ENCODE measurements around the gene SLC25A1.

The SLC25A1 gene

DNA sequence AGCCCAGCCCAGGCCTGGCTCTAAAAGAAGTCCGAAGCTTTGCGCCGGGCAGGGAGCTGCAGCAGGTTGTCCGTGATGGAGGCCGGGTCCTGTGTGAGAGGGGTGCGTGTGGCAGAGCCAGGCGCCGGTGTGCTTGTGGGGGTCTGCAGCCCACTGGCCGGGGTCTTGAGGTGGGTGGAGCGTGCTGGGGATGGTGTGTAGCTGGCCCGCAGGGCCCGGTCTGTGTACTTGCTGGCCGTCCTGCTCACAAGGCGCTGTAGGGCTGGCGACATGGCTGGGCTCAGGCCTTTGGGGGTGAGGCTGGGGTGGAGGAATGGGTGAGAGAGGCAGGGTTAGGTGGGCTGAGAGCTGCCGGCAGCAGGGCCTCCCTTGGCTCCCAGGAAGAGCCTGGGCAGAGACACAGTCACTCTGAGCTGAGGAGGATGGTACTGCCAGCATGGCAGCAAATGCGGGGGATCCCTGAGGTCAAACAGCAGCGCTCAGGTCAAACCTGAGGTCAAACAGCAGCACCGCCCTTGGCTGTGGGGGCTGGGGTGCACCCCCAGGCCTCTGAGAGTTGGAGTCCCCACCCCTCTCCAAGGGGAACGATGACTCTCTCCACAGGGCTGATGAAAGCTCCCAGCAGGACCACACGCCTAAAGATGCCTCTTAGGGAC, 44.2 kb downstream of the SLC25A1 start:
- DNase-seq: no peak

DNA sequence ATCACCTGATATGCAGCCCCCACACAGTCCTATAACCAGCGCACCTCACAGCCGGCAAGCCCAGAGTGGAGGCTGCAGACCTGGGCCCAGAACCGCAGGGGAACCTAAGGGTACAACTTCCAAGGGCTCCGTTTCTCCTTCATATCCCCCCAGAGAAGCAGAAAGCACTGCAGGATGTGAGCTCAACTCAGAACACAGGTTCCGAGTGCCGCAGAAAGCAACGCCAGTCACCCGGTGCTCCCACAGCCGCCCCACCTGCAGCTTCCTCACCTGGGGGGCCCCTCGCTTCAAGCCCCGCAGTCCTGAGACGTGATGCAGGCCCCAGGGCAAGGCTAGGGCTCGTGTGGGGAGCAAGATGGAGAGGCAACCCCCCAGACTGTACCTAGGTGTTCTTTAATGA, 45.0 kb downstream of the SLC25A1 start:
- DNase-seq: no peak

GRCh38 chr22:19132693-19133400, 45.7 kb downstream of the SLC25A1 start:
- no peak for DNase-seq

DNA sequence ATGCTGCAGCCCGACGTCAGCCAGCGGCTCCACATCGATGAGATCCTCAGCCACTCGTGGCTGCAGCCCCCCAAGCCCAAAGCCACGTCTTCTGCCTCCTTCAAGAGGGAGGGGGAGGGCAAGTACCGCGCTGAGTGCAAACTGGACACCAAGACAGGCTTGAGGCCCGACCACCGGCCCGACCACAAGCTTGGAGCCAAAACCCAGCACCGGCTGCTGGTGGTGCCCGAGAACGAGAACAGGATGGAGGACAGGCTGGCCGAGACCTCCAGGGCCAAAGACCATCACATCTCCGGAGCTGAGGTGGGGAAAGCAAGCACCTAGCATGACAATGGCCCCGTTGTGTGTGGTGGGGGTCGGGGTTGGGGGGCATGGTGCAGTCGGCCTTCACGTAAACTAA, 46.4 kb downstream of the SLC25A1 start:
- DNase-seq: no peak

- no peak for DNase-seq
These were observed 46.9 kb downstream of the SLC25A1 start for GRCh38 chr22:19131685-19132015.

GRCh38 chr22:19130959-19131684, 47.4 kb downstream of the SLC25A1 start, which contains the start of gene TSSK2:
TSS of gene TSSK2 (plus strand) at chr22:19131308. CDS start at chr22:19131400, 92 bp downstream.
- DNase-seq: no peak

DNA sequence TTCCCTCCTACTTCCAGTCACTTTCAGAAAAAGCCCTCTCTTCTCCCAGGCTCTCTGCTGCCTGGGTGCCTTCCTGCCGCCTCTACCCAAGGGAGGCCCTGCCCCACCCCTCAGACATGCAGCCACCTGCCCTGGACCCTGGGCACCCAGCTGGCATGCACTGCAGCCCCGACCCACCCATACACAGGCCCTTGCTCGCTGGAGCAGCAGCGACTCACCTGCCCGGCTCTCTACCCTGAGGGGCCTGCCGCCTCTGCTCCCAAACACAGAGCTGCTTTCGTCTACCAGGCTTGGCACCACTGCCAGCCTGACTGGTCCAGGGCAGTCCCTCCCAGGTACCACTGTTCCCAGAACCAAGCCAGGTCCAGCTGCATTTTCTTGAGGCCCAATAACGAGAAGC, 48.7 kb downstream of the SLC25A1 start:
- DNase-seq: no peak

DNA sequence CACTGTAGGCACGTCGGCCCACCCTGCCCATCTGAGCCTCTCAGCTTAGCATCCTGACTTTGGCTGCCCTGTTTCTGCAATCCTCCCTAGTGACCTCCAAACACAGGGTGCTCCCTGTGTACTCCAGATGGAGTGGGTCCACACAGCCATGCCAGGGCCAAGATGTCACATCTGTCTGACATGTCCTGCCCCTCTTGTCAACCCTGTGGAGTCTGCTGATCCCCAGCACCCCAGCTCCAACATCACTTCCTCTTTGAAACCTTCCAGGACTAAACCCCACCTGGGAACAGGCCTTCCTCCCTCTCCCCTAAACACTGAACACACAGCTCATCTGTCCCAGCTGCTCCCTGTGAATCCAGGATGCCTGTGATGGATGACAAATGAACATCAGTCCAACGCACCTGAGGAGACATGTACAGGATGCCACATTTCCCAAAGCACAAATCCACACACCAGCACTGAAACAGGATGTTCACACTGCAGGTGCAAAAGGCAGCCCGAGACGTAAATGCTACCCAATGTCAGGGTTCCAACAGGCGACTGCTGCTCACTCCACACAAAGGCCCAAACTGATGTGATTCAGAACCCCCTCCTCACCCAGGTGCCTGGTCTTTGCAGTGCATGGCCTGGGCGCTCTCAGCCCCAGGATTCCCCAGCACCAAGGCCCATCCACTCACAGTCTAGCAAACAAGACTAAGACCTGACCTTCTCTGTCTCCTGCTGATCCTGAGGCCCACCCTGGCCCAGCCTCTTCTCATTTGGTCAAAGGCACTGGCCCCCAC, 49.4 kb downstream of the SLC25A1 start:
- DNase-seq: no peak

DNA sequence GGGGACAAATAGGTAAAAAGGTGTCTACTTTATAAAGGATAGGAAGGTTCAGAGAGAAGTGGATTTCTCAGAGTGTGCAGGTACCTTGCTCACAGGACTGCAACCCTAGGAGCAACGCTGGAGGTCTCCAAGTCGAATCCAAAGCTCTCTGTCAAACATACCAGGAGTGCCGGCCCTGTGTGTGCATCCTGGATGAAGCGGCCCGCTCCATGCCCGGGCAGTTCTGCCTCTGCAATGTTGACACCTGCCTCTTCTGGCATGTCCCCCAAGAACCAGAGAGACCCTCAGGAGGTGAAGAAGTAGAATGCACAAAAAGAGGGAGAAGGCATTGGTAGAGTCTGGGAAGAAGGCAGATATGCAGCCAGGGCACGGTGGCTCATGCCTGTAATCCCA, 50.5 kb downstream of the SLC25A1 start:
- no peak for DNase-seq

DNA sequence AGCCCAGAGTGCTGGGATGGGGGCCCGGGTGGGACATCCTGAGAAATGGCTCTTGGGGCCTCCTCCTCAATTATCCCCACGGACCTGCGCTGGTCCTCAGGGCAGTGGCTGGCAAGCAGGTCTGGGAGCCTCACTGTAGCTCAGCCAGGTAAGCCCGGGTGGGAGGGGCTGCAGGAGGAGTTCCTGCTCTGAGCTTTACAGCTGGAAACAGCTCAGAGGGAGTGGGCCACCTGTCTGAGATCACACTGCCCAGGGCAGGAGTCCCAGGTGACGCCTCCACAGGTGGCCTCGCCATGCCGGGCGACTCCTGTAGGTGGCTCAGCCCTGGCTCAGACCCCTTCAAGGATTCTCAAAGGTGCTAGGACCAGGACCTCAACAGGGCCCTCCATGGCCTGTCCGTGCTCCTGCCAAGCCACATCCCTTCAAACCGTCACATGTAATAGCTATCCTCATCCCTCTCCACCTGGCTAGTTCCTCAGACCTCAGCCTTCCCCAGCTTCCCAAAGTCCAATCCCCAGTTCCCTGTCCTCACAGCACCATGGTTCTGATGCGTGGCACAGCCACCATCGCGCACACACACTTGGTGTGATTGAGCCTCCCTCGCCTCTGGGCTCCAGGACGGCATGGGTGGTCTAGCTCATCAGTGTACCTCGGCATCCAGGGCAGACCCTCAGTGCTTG, 51.1 kb downstream of the SLC25A1 start:
- DNase-seq: no peak

- DNase-seq: no peak
These were observed 51.9 kb downstream of the SLC25A1 start for GRCh38 chr22:19126309-19127273.

All from kidney glomerular epithelial cell (primary cell).